HCT116 (cell line): ENCODE data around the gene SCTR. TPM values are rescaled to one million over a fixed set of nuclear protein-coding genes. Genes with fewer than 3 reads are reported as not detected.

ENCODE experiments used
- ATAC-seq: fragments of 200-7000 bp; cut with Tn5 transposase; 2 replicates; pipeline ENCODE4 v1.9.1; 2020; ENCODE audit warnings: mild to moderate bottlenecking, moderate library complexity
- BruUV-seq: library from RNA; stranded (reverse); fragments of 400-500 nt; replicated peaks from 2 replicates; lab custom pipeline; 2021; lab: Mats Ljungman, UMichigan
- CTCF ChIA-PET: fragments of 300-600 bp; sonication (Branson Sonifier 250); formaldehyde crosslinking; loops from one replicate; lab custom pipeline; 2021; ENCODE audit warnings: antibody characterized with exemption; lab: Charles Lee
- POLR2A ChIA-PET: fragments of 300-600, 350-600 bp; sonication (Branson Sonifier 250); formaldehyde crosslinking; loops from one replicate; lab custom pipeline; 2021; ENCODE audit warnings: antibody characterized with exemption; lab: Charles Lee
- RAD21 ChIA-PET, 2 experiments: fragments of 300-600 bp; sonication (Branson Sonifier 250); formaldehyde crosslinking; loops; one replicate each; lab custom pipeline; 2023; ENCODE audit warnings: low total read pairs in 2 of 2; ENCODE audit not compliant: uncharacterized antibody in 2 of 2, unreplicated experiment in 2 of 2, low non-redundant PET in 1 of 2; lab: Charles Lee
- DNase-seq: peaks from one replicate; pipeline ENCODE4 v3.0.0-alpha.2; 2010; ENCODE audit warnings: low read depth, low spot score
- H2AFZ ChIP-seq: fragments of 200-600 bp; shearing (Covaris generic), sonication (generic); 2 replicates; pipeline ENCODE4 v1.6.1; 2017; ENCODE audit warnings: low read depth, mixed run types, mixed read lengths, antibody characterized with exemption, low read length; ENCODE audit not compliant: poor library complexity, severe bottlenecking
- H3K27ac ChIP-seq: 2 replicates; pipeline ENCODE4 v1.5.1; 2012; ENCODE audit warnings: low read depth, low read length
- H3K27me3 ChIP-seq: fragments of 200-600 bp; sonication (generic); 2 replicates; pipeline ENCODE4 v1.6.1; 2016; ENCODE audit warnings: mixed run types, low read length, mixed read lengths; ENCODE audit not compliant: insufficient read depth
- H3K36me3 ChIP-seq, 2 experiments: fragments of 200-500 bp in 1 of 2; fragments of 200-600 bp in 1 of 2; sonication (Bioruptor generic) in 1 of 2; sonication (generic) in 1 of 2; 2 replicates each; pipeline versions ENCODE4 v1.5.1 to v1.6.1; 2014 to 2016; ENCODE audit warnings: low read length in 2 of 2, inconsistent platforms in 1 of 2, mixed read lengths in 1 of 2, mixed run types in 1 of 2; ENCODE audit not compliant: insufficient read depth in 2 of 2, control insufficient read depth in 1 of 2
- H3K4me1 ChIP-seq, 2 experiments: fragments of 200-600 bp in 1 of 2; sonication (generic) in 1 of 2; 2 replicates each; pipeline versions ENCODE4 v1.5.1 to v1.6.1; 2012 to 2017; ENCODE audit warnings: low read length in 2 of 2, inconsistent platforms in 1 of 2, mild to moderate bottlenecking in 1 of 2, mixed read lengths in 1 of 2, mixed run types in 1 of 2, moderate library complexity in 1 of 2; ENCODE audit not compliant: insufficient read depth in 2 of 2, control insufficient read depth in 1 of 2
- H3K4me2 ChIP-seq: fragments of 200-600 bp; sonication (generic); 2 replicates; pipeline ENCODE4 v1.6.1; 2017; ENCODE audit warnings: mixed run types, low read length, mixed read lengths
- H3K4me3 ChIP-seq, 2 experiments: fragments of 200-600 bp in 1 of 2; sonication (generic) in 1 of 2; replicated peaks in 1 of 2; 2 replicates each; pipeline ENCODE4 v1.5.1; 2011 to 2016; ENCODE audit warnings: low read length in 2 of 2, control low read depth in 1 of 2, low read depth in 1 of 2, mild to moderate bottlenecking in 1 of 2, mixed read lengths in 1 of 2, mixed run types in 1 of 2
- H3K79me2 ChIP-seq: fragments of 200-600 bp; sonication (generic); 2 replicates; pipeline ENCODE4 v1.6.1; 2017; ENCODE audit warnings: mild to moderate bottlenecking, mixed run types, low read length, moderate library complexity, mixed read lengths; ENCODE audit not compliant: insufficient read depth
- H3K9ac ChIP-seq: fragments of 200-600 bp; sonication (generic); 2 replicates; pipeline ENCODE4 v1.6.1; 2016; ENCODE audit warnings: low read length, mixed read lengths
- H3K9me2 ChIP-seq: fragments of 200-600 bp; sonication (generic), shearing (Covaris generic); 2 replicates; pipeline ENCODE4 v1.6.1; 2017; ENCODE audit warnings: mixed run types, mild to moderate bottlenecking, moderate library complexity; ENCODE audit not compliant: insufficient read depth
- H3K9me3 ChIP-seq, 2 experiments: fragments of 200-500 bp in 1 of 2; fragments of 200-600 bp in 1 of 2; sonication (Bioruptor generic) in 1 of 2; sonication (generic) in 1 of 2; 2 replicates each; pipeline ENCODE4 v1.6.1; 2014 to 2017; ENCODE audit warnings: low read length in 2 of 2, mixed read lengths in 2 of 2, inconsistent platforms in 1 of 2, low read depth in 1 of 2, mild to moderate bottlenecking in 1 of 2, mixed run types in 1 of 2, moderate library complexity in 1 of 2; ENCODE audit not compliant: control insufficient read depth in 1 of 2, insufficient read depth in 1 of 2
- H4K20me1 ChIP-seq: fragments of 200-600 bp; sonication (generic), shearing (Covaris generic); 2 replicates; pipeline ENCODE4 v1.6.1; 2017; ENCODE audit warnings: mixed run types, mild to moderate bottlenecking, moderate library complexity; ENCODE audit not compliant: insufficient read depth
- EGR1 ChIP-seq: IDR thresholded peaks from 2 replicates; pipeline ENCODE4 v1.6.1; 2012; ENCODE audit warnings: low read depth
- EZH2 ChIP-seq: fragments of 200-600 bp; sonication (generic); IDR thresholded peaks from 2 replicates; pipeline ENCODE4 v1.6.1; 2017; ENCODE audit warnings: antibody characterized with exemption, mixed run types
- MAX ChIP-seq: IDR thresholded peaks from 2 replicates; pipeline ENCODE4 v1.6.1; 2012
- POLR2A ChIP-seq: IDR thresholded peaks from 2 replicates; pipeline ENCODE4 v1.7.0; 2011; ENCODE audit warnings: borderline replicate concordance; ENCODE audit not compliant: insufficient read depth, insufficient read length; ENCODE audit errors: extremely low read depth
- RAD21 ChIP-seq: IDR thresholded peaks from 2 replicates; pipeline ENCODE4 v1.6.1; 2012; ENCODE audit warnings: low read depth, mild to moderate bottlenecking
- YY1 ChIP-seq: IDR thresholded peaks from 2 replicates; pipeline ENCODE4 v1.6.1; 2011; ENCODE audit warnings: low read length, low read depth, moderate library complexity, mild to moderate bottlenecking; ENCODE audit not compliant: insufficient replicate concordance; ENCODE audit errors: extremely low read depth
- ZBTB33 ChIP-seq: IDR thresholded peaks from 2 replicates; pipeline ENCODE4 v1.6.1; 2011; ENCODE audit warnings: mild to moderate bottlenecking, low read length, moderate library complexity; ENCODE audit not compliant: insufficient replicate concordance; ENCODE audit errors: extremely low read depth
- ZFX ChIP-seq: fragments of 450-650 bp; IDR thresholded peaks from 2 replicates; pipeline ENCODE4 v1.6.1; 2017
- intact Hi-C: fragments of 100-400 bp; cut with micrococcal nuclease; formaldehyde crosslinking; loops from 2 replicates; pipeline ENCODE4 v1.10.0; 2022
- total RNA-seq: library from RNA; stranded (reverse); gene quantifications from one replicate; pipeline ENCODE4 v1.2.1, GENCODE V29; 2021; ENCODE audit not compliant: unreplicated experiment
- TF ChIP-seq, protein P1 (sequence below): IDR thresholded peaks from 2 replicates; pipeline ENCODE4 v1.6.1; 2012

Gene SCTR
- total RNA-seq, 1 experiment from 2014 or later = not detected

GRCh38 chr2:119423108-119423444 is 101.2 kb downstream of the SCTR start:
- Histone ChIP-seq H4K20me1 (no peaks in the 10 kb centered on the region), H3K4me1 (no peaks in the 10 kb centered on the region), H3K79me2 (no peaks in the 10 kb centered on the region), H3K9ac (no peak overlapping the region), H2AFZ (no peak overlapping the region), H3K27me3 (no peaks in the 10 kb centered on the region), H3K27ac (no peak overlapping the region), H3K9me3 (peaks cover 3 to 4% of the 10 kb centered on the region in 2 experiments; a peak in 2 of 4 replicates), H3K4me2 (no peak overlapping the region), H3K36me3 (no peaks in the 10 kb centered on the region), H3K4me3 (no peak overlapping the region), H3K9me2 (no peaks in the 10 kb centered on the region)
- ChIA-PET RAD21 (no interaction called here), CTCF (no interaction called here), POLR2A (no interaction called here)
- no TSS peak for BruUV-seq
- DNase-seq (no peak), ATAC-seq (no peak)
- TF ChIP-seq YY1 (no peak), POLR2A (no peak), ZBTB33 (no peak)
- TF ChIP-seq, protein P1, sequence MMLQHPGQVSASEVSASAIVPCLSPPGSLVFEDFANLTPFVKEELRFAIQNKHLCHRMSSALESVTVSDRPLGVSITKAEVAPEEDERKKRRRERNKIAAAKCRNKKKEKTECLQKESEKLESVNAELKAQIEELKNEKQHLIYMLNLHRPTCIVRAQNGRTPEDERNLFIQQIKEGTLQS = no peak
- intact Hi-C loops = no loop called here

DNA sequence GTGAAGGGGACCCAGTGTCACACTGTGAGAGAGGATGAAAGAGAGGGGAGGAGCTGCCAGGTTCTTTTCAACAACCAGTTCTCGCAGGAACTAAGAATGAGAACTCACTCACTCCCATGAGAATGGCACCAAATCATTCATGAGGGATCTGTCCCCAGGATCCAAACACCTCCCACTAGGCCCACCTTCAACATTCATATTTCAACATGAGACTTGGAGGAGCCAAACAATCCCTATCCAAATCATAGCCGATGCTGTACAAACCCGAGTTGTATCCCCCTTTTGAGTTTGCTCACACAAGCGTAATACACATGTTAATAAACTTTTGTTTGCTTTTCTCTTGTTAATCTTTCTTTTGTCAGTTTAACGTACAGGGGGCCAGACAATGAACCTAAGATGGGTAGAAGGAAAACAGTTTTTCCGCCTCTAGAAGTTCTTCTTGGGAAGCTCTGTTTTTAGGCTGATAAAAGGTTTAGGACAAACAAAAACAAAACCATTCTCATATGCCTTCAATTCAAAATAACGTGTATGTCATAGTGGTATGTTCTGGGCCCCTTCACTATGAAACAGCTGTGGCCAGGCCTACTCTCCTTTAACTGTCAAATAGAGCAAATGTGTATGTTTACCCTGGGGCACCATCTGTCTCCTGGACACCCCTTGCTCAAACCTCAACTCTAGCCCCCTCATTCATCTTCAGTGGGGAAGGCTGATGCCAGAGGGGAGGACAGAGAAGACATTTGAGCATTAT is 101.7 kb downstream of the SCTR start:
- BruUV-seq = no TSS peak
- H3K4me2 ChIP-seq = no peak overlapping the region

More for the DNA sequence above, 101.7 kb downstream of the SCTR start:
- CTCF ChIA-PET = no interaction called here
- DNase-seq (no peak), ATAC-seq (no peak)
- POLR2A ChIA-PET = no interaction called here
- Histone ChIP-seq H3K4me3 (no peak overlapping the region), H2AFZ (no peak overlapping the region), H3K79me2 (no peaks in the 10 kb centered on the region), H3K9me3 (peaks cover 3 to 4% of the 10 kb centered on the region in 2 experiments; a peak in 2 of 4 replicates), H3K27me3 (no peaks in the 10 kb centered on the region), H4K20me1 (no peaks in the 10 kb centered on the region), H3K36me3 (no peaks in the 10 kb centered on the region), H3K4me1 (no peaks in the 10 kb centered on the region), H3K27ac (no peak overlapping the region), H3K9me2 (no peaks in the 10 kb centered on the region), H3K9ac (no peak overlapping the region)
- RAD21 ChIA-PET = no interaction called here
- intact Hi-C loops = no loop called here
- no peak for TF ChIP-seq RAD21
- no peak for TF ChIP-seq EZH2
- no peak for TF ChIP-seq MAX
- TF ChIP-seq EGR1 = no peak
- TF ChIP-seq YY1 = no peak
- no peak for TF ChIP-seq ZFX
- TF ChIP-seq ZBTB33 = no peak
